ENCODE data around the gene APOL4.
A peak's percentile ranks its signal among the peaks of the same experiment; 100 is the strongest.
"Not testable (repeated sequence)": the region's sequence is repeated elsewhere in the genome, so short reads cannot be mapped to it uniquely, and the experiment has no call there.

The APOL4 gene

DNA sequence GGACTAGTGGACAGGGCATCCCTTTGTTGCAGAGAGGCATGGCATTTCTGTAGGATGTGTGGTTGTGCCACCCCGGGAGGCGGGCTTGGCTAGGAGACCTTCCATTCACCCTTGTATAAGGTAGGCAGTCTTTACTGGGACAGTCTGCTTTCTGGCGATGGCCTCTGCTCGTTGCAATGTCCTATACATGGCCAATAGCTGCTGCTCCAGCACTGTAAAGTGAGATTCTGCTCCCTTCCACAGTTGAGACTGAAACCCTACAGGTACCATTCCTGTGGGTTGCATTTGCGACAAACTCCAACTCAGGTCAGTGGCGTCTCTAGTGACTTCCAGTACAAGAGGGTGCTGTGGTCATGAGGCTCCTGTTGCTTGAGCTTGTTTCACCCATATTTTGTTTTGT is 20.7 kb downstream of the APOL4 start:
- no peak for DNase-seq

DNA sequence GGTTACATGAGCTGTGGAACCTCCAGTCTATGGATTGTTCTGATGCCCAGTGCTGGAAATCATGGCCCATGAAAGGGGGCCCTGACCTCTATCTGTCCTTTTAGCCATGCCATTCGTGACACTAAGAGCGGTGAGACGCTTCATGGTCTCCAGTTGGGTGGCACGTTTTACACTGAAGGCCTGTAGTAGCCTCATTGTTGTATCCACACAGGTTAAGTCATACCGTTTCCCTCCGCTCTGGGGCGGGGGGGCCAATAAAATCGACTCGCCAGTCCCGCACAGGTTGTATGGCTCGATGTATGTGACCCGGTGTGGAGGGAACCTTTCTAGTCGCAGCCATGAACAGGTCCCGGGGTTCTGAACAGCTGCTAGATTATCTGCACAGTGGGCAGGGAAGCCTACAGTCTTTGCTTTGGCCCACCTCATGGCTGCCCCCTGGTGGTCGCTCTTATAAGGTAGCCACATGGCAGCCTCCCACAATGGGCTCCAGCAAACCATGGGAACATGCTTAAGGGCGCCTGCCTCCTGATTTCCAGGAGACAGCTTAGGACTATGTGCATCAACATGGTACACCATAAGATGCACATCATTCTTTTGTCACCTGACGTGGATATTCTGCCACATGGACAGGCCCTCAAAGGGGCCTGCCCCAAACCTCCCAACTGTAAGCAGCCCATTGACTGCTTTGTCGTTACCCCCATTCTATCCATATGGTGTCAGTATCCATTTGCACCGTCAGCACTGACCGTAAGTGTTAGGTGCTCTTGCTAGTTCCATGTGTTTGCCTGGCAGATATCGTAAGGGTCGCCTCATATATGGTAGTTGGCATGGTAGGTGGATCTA is 21.4 kb downstream of the APOL4 start:
- DNase-seq: peak; percentile 30

DNA sequence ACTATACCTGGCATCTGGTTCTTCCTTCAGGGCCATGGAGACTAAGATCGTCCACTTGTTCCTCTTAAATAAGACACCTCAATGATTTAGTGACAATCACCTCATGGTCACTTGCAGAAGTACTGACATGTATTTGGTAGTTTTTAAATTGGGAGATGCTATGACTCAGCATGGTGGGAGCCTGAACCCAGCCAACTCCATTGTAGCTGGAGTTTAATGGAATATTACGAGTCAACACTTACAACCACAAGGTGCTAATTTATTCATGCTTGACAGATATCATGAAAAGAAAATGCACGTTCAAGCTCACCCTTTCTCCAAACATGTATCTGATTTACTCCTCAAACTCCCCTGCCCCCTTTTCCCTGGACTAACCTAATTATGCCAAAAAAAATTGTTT is 24.4 kb downstream of the APOL4 start:
- no peak for DNase-seq

DNA sequence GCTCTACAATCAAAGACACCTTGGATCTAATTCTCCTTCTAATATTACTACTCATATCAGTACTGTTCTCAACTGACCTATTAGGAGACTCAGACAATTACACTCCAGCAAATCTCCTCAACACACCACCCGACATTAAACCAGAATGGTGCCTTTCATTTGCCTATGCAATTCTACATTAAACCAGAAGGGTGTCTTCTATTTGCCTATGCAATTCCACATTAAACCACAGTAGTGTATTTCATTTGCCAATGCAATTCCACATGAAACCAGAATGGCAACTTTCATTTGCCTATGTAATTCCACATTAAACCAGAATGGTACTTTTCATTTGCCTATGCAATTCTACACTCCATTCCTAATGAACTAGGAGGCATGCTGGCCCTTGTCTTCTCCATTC is 25.7 kb downstream of the APOL4 start:
- DNase-seq: no peak

DNA sequence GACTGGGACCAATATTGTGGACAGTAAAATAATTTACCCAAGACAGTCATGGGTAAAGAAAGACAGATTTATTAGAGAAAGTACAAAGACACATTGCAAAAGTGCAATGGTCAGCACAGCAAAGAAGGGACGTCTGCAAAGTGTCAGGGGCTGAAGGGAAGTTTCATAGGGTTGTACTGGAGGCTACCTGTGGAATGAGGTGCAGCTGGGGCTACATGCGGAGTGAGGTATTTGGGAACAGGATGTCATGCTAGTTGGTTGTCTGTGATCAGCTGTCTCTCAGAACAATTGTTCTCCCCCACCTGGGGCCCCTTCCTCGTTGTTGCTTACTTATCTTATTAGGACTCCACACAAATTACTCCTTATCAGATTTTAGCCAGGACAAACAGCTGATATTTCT is 29.7 kb downstream of the APOL4 start:
- DNase-seq: no peak

DNA sequence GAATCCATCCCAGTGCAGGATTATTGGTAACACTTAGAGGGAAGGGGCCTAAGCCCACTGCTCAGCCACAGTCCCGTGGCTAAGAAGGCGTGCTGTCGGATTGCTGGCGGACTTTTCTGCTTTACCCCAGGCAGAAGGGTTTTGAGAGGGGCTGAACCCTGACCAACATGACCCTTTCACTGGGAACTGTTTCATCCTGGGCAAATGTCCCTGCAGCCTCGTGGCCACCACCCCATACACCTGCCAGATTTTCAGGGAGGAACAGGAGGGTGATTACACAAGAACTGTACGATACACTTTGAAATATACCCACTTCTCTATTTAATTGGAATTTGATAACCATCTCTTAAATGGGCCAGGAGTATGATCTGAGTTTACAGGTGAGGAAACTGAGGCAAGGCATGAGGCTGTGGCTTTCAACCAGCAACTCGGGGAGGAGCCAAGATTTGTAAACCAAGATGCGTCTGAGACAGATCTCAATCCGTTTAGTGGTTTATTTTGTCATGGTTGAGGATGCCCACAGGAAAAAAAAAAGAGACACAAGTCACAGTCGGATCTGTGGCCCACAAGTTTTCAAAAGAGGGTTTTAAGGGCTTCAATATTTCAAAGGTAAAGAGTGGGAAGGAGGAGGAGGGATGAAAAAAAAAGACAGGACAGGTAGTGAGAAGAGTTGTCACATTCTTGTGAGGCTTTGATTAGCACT is 34.9 kb downstream of the APOL4 start:
- DNase-seq: no peak

DNA sequence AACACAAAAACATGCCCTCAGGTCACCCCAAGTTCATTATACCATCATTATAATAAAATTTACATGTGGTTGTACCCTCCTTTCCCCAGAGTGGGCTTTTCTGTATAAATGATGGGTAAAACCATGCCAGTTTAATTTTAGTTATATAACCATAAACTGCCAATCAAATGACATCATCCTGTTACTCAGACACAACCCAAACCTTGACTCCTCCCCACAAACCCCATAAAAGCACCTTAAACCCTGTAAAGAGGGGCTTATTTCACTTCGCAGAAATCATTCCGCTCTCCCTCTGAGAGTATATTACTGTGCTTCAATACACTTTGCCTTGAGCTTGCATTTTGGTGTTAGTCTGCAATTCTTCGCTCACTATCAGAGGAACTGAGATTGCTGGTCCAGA is 35.5 kb downstream of the APOL4 start:
- no peak for DNase-seq

DNA sequence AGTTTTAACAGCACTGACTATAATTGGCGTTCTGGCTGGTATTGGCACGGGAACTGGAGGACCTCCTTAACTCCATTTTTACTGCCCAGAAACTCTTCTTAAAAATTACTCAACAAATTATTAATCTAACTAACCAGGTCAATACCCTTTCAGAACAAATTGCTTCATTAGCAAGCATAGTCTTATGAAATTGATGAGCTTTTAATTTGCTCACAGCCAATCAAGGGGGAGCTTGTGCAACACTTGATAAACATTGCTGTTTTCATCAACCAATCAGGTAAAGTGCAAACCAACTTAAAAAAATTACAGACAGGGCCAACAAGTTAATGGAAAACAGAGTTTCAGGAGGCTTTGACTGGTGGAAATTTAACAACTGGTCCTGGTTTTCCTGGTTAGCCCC is 36.5 kb downstream of the APOL4 start:
- no peak for DNase-seq

DNA sequence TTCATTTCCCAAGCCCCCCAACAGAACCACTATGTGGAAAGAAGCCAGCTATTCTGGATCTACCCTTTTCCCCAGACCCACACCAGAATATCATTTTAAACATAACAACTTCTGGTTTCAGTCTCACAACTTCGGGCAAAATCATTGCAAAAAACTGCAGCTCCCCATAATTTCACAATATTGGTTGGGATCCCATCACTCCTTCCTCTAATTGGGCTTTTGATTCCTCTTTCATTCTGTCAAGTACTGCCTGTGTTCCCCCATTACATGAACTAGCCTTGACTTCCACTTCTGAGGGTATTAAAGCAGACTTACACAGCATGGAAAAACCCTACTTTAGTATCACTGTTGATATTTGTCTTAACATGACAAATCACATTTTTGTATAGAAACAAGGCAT is 37.0 kb downstream of the APOL4 start:
- no peak for DNase-seq

DNA sequence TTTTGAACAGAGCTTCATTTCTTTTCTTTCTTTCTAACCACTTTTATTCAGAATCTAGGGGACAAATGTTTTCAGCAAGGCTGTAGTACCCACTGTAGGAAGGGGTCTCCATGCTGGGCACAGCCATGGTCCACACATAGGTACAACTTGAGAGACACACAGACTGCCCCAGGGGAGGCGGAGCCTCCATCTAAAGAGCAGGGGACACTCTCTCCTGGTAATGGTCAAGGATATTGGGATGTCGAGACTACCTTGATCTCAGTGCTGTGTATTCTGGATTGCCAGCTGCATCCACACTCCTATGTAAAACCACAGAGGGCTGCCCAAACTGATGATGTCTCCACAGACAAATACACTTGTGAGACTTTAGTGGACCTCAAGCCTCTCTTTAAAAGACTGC is 38.1 kb downstream of the APOL4 start:
- DNase-seq: no peak

DNA sequence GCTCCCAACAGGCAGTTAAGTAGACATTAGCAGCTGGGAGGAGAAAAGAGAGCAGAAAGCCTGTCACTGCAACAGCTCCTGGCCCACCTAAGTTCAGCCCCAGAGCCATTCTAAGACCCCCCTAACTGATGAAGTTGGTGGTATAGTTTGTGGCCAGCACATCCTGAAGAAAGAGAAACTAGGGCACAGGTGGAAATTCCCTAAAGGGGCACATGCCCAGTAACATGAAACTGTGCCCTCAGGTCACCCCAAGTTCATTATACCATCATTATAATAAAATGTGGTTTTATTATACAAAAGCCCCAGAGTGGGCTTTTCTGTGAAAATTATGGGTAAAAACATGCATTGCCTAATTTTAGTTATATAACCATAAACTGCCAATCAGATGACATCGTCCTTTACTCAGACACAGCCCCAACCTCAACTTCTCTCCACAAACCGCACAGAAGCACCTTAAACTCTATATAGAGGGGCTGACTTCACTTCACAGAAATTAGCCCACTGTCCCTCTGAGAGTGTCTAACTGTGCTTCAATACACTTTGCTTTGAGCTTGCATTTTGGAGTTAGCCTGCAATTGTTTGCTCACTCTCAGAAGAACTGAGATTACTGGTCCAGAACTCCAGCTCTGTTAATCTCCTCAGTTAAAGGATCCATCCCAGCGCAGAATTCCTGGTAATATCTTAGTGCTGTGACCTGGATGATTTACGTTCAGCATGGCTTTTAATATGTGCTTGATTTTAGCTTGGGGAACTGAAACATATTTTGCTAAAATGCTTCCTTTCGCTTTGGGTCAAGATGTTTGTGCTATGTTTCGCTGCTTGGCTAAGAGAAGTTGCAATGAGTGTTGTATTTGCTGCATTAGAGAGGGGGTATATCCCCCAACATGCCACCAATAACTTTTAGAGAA is 39.2 kb downstream of the APOL4 start:
- DNase-seq: no peak

DNA sequence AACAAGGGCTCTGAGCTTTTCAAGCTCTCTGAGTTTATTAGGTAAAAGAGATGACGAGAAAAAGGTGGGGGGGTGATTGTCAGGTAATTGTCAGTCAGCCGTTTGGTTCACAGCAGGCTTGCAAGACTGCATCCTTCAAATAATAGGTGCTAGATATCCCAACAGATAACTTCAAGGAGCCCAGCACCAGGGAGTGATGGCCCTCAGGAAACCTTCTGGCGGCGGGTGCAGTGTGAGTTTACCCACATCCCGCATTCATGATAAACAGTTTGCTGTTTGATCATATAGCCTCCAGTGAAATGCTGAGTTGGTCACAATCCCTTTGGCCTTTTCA is 39.8 kb downstream of the APOL4 start:
- not testable (repeated sequence) for DNase-seq

DNA sequence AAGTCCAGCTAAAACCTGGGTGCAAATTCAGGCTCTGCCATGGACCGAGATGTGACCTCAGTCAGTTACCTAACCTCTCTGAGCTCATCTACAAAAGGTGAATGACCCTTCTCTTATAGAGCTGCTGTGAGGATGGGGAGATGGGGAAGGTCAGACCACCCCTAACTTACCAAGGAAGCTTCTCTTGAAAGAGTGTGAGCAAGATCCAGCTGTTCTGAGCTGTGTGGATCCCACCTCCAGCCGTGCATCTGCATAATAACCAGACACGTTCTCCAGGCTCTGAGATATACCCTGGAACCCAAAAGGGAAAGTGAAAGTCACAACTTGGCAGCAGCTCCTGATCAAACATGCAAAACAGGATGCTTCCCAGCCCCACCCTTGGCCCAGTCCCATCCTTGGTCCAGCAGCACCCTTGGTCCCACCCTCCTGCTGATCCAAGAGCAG is 41.1 kb downstream of the APOL4 start, which contains the start of gene APOL3:
Gene APOL3, minus strand, starts transcription at position 257 of the 444 bp plus-strand sequence. CDS start 11,700 bp downstream, outside the sequence.
- no peak for DNase-seq

DNA sequence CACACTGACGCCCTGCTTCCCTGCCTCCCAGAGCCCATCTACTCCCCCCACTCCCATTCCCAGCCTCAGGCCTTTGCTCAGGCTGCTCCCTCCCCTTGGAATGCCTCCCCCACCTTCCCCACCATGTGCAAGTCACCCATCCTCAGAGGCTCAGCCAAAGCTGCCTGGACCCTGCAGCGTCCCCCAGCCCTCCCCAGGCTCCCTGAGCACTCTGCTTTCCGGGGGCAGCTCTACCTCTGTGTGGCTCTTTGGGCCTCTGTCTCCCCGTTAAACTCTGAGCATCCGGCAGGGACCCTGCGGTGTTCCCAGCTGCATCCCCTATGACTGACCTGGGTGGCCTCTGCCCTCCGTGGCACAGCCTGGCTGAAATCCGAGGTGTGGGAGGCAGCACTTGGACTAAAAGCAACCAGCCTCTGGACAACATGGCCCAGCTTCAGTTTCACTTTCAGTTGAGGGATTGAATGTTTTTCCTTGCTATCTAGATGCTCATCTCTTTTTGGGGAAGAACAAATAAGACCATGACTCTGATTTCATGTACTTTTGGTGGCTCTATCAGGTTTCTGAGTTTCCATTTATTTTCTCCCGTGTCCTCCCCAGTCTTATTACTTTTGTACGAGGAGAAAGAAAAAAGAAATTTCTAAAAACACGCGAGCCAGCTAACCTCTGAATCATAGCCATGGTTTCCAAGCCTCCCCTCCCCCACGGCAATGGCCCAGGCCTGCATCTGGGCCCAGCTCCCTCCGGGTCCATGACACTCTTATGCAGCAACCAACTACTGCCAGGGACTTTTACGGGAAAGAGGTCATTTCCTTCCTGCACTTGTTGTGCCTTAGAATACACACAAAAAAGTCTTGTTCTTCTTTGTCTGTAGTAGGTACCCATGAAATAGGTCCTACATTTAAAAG is 44.8 kb downstream of the APOL4 start:
- no peak for DNase-seq

DNA sequence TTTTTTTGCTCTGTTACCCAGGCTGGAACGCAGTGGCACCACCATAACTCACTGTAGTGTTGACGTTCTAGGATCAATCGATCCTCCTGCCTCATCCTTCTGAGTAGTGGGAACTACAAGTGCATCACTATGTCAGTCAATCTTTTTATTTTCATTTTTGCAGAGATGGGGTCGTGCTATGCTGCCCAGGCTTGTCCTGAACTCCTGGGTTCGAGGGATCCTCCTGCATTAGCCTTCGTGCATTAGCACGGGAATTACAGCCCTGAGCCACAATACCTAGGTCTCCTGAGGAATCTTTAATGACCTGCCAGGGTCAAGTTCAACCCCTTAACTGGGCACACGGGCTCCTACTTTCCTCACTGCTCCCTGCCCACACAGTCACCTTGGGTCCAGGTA is 45.5 kb downstream of the APOL4 start:
- DNase-seq: no peak

DNA sequence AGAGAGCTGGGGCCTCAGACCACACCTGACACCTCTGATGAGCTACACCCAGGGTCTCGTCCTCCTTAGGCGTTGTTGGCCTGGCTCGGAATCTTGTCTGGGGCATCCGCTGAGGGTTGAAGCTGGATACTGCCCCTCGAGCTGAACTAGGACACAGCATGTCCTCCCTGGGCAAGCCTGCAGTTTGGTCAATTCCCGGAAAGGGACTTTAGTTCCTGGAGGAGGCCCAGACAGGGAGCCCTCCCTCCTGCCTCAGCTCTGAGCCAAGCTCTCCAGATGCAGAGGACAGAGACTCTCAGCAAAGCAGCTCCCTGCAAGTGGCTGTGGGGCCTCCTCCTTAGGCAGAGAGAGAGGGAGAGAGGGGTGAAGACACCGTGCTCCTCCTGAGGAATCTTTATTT is 45.9 kb downstream of the APOL4 start:
- no peak for DNase-seq

DNA sequence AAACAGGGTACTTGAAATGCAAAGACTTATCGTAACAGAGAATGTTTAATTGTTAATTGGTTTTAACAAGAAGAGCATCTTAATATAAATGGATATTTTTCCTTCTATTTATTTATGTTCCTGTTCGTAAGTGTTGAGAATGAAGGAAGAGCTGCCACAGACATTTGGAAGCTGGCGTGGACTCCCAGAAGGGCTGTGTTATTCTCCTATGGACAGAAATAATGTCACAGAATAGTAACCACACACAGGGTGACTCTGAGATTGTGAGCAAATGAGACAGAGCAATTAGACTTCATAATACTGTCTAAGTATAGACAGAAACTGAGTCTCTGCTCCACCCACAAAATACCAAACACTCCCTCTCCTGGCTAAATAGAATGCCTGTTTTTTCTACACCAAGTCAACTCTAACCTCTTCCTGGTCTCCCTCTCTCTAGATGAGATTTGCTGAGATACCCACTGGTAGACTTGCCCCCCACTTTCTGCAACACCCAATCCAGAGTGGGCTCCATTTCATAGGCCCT is 47.1 kb downstream of the APOL4 start:
- no peak for DNase-seq

DNA sequence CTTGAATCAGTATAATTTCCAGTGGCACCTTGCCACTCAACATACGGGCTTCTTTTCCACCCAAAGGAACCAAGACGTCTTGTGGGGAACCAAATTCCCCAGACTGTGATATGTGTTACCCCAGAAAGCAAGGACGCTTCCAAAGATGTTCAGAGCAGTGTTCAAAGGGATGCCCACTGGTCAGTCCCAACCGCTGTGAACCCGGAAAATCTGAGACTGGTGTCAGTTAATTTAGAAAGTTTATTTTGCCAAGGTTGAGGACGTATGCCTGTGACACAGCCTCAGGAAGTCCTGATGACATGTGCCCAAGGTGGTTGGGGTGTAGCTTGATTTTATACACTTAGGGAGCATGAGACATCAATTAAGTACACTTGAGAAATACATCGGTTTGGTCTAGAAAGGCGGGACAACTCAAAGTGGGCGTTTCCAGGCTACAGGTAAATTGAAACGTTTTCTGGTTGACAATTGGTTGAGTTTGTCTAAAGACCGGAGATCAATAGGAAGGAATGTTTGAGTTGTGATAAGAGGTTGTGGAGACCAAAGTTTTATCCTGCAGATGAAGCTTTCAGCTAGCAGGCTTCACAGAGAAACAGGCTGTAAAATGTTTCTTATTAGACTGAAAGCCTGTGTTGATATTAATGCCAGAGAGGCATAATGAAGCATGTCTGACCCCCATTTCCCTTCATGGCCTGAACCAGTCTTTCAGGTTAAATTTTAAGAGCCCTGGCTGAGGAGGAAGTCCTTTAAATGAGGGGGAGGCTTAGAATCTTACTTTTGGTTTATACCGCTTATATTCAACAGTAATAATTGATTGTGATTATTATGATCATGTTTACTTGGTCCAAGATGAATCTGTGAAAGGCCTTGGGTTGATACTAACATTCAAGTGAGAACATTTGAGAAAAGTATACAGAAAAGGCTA is 47.8 kb downstream of the APOL4 start:
- DNase-seq: no peak

DNA sequence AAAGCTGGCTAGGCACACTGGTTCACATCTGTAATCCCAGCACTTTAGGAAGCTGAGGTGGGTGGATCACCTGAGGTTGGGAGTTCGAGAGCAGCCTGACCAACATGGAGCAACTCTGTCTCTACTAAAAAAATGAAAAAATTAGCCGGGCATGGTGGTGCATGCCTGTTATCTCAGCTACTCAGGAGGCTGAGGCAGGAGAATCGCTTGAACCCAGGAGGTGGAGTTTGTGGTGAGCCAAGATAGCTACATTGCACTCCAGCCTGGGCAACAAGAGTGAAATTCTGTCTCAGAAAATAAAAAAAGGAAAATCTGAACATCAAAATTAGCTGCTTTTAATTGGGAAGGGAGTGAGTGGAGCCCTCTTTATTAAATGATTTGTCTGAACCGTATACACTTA is 48.8 kb downstream of the APOL4 start:
- not testable (repeated sequence) for DNase-seq

DNA sequence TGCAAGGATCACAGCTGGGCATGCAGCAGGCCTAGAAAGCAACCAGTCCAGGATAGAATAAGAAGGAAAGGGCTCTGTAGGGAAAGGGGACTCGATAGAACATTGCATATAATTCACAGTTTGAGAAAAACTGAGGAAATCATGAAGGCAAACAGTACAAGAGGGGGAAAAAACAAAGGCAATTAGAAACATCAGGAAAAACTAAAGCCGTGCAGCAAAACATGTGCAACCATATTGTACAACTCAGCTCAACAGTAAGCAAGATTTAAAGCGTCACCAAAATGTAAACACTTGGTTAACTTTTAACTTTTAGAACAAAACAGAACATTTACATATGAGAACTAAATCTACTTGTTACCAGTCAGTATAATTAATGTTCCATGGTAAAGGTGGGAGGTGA is 49.5 kb downstream of the APOL4 start:
- DNase-seq: no peak

All from NCI-H1105 (cell line).